HS-5 (cell line): ENCODE measurements around the gene GAL3ST1.
"Not testable (repeated sequence)": the region's sequence is repeated elsewhere in the genome, so short reads cannot be mapped to it uniquely, and the experiment has no call there.

Source experiments
- DNase-seq: peaks from one replicate; pipeline ENCODE4 v3.0.0-alpha.2; 2012; ENCODE audit warnings: low read depth

The GAL3ST1 gene, protein sequence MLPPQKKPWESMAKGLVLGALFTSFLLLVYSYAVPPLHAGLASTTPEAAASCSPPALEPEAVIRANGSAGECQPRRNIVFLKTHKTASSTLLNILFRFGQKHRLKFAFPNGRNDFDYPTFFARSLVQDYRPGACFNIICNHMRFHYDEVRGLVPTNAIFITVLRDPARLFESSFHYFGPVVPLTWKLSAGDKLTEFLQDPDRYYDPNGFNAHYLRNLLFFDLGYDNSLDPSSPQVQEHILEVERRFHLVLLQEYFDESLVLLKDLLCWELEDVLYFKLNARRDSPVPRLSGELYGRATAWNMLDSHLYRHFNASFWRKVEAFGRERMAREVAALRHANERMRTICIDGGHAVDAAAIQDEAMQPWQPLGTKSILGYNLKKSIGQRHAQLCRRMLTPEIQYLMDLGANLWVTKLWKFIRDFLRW

GRCh38 chr22:30574095-30574981 is at the start of gene GAL3ST1:
Gene GAL3ST1, minus strand, starts transcription at chr22:30574665. Its CDS starts 17,273 bp downstream, at chr22:30557392.
- no peak for DNase-seq

DNA sequence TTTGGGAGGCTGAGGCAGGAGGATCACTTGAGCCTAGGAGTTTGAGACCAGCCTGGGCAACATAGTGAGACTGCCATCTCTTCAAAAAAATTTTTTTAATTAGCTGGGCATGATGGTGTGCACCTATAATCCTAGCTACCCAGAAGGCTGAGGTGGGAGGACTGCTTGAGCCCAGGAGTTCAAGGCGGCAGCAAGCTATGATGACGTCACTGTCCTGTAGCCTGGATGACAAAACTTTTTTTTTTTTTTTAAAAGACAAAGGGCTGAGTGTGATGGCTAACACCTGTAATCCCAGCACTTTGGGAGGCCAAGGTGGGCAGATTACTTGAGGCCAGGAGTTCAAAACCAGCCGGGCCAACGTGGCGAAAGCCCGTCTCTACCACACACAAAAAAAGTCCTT is 45.4 kb upstream of the GAL3ST1 start:
- not testable (repeated sequence) for DNase-seq

GRCh38 chr22:30617819-30618218 is 43.4 kb upstream of the GAL3ST1 start:
- no peak for DNase-seq

- no peak for DNase-seq
Measured at GRCh38 chr22:30615543-30615954, 41.1 kb upstream of the GAL3ST1 start.

GRCh38 chr22:30614879-30615278 is 40.4 kb upstream of the GAL3ST1 start:
- no peak for DNase-seq

DNA sequence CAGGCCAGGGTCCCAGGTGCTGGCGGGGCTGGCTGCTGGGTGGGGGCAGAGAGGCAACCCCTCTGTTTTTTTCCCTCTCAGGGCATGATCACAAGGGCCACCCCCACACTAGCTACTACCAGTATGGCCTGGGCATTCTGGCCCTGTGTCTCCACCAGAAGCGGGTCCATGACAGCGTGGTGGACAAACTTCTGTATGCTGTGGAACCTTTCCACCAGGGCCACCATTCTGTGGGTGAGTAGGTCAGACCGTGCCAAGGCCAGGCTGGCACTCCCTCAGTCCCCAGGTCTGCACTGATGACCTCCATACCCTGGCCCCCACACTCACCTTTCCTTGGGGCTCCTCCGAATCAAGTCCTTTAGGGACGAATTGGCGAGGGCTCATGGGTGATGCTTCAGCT is 39.8 kb upstream of the GAL3ST1 start:
- no peak for DNase-seq

DNA sequence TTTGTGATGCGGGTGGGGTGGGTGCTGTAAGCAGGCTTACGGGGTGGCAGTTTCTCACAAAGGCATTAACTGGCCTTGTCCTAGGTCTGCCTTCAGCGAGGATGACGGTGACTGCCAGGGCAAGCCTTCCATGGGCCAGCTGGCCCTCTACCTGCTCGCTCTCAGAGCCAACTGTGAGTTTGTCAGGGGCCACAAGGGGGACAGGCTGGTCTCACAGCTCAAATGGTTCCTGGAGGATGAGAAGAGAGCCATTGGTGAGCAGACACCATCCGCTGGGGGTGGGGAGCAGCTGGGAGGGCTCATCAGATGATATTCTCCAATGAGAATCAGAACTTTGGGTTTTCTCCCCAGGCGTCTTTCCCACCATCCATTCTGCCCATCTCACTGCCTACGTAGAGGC is 38.3 kb upstream of the GAL3ST1 start:
- no peak for DNase-seq

GRCh38 chr22:30611197-30611596 is 36.7 kb upstream of the GAL3ST1 start:
- DNase-seq: no peak

- no peak for DNase-seq
Measured at GRCh38 chr22:30610299-30610698, 35.8 kb upstream of the GAL3ST1 start.

DNA sequence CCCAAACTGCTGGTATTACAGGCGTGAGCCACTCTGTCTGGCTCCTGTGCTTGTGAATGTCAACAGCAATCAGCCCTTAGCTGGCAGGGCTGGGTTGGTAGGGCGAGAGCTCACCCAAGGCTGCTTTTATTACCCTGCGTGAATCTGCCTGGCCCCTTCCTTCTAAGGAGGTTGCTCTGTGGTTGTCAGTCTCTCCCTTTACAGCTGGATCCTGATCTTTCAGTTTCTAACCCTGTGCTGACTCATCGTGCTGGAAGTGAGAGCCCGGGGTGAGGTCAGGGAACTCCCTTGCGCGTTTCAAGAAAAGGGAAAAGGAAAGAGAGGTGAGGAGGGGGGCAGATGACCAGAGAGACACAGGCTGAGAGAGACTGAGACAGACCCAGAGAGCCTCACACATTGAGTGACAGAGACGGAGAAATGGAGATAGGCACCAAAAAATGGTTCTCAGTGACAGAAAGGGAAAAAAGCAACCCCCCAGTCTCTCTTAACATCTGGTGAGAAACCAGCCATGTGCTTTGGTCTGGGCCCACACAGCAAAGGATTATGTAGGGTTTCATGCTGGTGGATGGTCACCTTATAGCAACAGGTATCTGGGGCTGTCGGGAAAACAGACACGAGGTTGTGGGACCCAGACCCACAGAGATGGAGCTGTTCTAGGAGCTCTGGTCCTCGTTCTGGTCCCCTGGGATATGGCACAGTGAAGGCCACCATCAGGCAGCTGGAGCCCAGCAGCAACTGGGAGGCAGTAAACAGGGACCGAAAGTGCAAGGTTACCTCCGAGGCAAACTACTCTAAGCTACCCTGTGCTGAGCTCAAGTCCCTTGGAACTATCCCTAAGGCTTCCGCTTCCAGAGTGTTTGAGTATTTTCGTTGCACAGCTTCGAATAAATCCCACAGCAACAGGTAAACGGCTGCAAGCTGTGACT is 35.1 kb upstream of the GAL3ST1 start:
- DNase-seq: peak; percentile 74

GRCh38 chr22:30607939-30608338 is 33.5 kb upstream of the GAL3ST1 start:
- DNase-seq: no peak

DNA sequence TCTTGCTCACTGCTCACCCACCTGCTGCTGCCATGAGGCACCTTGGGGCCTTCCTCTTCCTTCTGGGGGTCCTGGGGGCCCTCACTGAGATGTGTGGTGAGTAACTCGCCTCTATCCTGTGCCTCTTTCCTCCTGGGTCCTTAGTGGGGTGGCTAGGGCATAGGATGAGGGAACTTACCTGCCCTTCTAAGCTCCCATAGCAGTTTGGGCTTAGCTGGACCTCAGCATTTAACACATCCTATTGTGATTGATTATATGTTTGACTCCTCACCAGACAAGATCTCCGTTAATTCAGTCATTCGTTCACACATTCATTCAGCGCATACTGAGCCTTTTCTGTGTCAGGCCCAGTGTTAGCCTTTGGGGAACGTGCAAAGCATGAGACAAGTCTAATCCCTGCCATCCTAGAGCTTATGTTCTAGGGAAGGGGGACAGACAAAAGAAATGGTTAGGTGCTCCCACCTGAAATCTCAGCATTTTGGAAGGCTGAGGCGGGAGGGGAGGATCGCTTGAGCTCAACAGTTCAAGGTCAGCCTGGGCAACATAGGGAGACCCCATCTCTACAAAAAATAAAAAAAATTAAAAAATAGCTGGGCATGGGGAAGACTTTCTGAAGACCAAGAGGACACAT is 33.0 kb upstream of the GAL3ST1 start:
- no peak for DNase-seq

GRCh38 chr22:30606455-30607299 is 32.2 kb upstream of the GAL3ST1 start, which contains the start of gene TCN2:
Gene TCN2, plus strand, starts transcription at chr22:30607174. Its CDS starts 158 bp downstream, at chr22:30607332.
- DNase-seq: no peak

DNA sequence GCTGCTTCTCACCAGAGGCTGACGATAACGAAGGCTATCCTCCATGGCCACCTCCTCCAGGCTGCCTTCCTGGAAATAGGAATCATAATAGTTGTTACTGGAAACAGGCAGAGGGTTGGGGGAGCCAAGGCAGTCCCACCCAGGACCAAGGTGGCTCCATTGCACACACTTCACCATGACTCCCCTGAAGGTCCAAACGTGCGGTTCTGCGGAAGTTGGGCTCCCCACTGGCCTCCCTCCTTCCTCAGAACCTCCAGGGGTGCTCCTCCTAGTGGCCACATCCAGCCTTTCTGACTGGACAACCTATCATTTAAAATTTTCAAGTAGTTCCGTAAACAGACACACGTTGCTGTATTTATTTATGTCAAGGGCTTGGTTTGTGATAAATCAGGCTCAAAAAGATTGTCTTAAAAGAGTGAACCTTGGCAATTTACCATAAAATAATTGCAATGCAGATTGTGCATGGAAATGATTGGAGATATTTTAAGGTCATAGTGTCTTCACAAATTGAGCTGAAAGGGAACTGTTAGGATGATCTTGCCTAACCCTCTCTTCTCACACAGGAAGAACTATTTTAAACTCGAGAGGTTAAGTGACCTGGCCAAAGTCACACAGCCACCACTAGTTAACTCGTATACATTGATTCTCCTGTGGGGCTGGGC is 31.1 kb upstream of the GAL3ST1 start:
- no peak for DNase-seq

GRCh38 chr22:30604723-30605122 is 30.3 kb upstream of the GAL3ST1 start:
- DNase-seq: no peak

- no peak for DNase-seq
Measured at GRCh38 chr22:30603801-30604200, 29.3 kb upstream of the GAL3ST1 start.

GRCh38 chr22:30602049-30602448 is 27.6 kb upstream of the GAL3ST1 start:
- DNase-seq: no peak

DNA sequence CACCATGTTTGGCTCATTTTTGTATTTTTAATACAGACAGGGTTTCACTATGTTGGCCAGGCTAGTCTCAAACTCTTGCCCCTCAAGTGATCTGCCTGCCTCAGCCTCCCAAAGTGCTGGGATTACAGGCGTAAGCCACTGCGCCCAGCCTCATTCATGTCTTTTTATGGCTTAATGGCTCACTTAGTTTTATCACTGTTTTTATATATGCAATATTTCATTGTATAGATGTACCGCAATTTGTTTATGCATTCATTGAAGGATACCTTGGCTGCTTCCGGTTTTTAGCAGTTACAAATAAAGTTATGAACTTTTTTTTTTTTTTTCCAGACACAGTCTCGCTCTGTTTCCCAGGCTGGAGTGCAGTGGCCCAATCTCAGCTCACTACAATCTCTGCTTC is 27.0 kb upstream of the GAL3ST1 start:
- no peak for DNase-seq

- DNase-seq: no peak
Measured at GRCh38 chr22:30600921-30601320, 26.5 kb upstream of the GAL3ST1 start.

GRCh38 chr22:30598986-30599385 is 24.5 kb upstream of the GAL3ST1 start:
- DNase-seq: no peak
